Caco-2 (cell line): Measurements from ENCODE around the gene C22orf15. TPM values are rescaled to one million over a fixed set of nuclear protein-coding genes. Genes with fewer than 3 reads are reported as not detected.

Experiments
- BruUV-seq: library from RNA; stranded (reverse); fragments of 400-500 nt; replicated peaks from 2 replicates; lab custom pipeline; 2021; lab: Mats Ljungman, UMichigan
- CTCF ChIA-PET: fragments of 300-600 bp; sonication (Branson Sonifier 250); formaldehyde crosslinking; loops from one replicate; lab custom pipeline; 2022; ENCODE audit warnings: antibody characterized with exemption; lab: Charles Lee
- POLR2A ChIA-PET: fragments of 300-600 bp; sonication (Branson Sonifier 250); formaldehyde crosslinking; loops from one replicate; lab custom pipeline; 2022; ENCODE audit warnings: antibody characterized with exemption; lab: Charles Lee
- DNase-seq, 2 experiments: peaks; one replicate each; pipeline versions ENCODE4 v3.0.0 to v3.0.0-alpha.2; 2020 to 2022
- H3K27me3 ChIP-seq: replicated peaks from 2 replicates; pipeline ENCODE4 v1.6.0; 2011; ENCODE audit warnings: low read length; ENCODE audit not compliant: control insufficient read depth, insufficient read depth
- H3K36me3 ChIP-seq: 2 replicates; pipeline ENCODE4 v1.5.1; 2011; ENCODE audit warnings: low read length; ENCODE audit not compliant: control insufficient read depth, insufficient read depth
- H3K4me1 ChIP-seq: fragments of 250-450 bp; sonication (Bioruptor Pico); 2 replicates; pipeline ENCODE4 v1.5.1; 2020; ENCODE audit warnings: mild to moderate bottlenecking
- H3K4me3 ChIP-seq: 2 replicates; pipeline ENCODE4 v1.5.1; 2011; ENCODE audit warnings: low read depth, mild to moderate bottlenecking, control low read depth, low read length
- H3K9me3 ChIP-seq: fragments of 250-450 bp; sonication (Bioruptor Pico); 2 replicates; pipeline ENCODE4 v1.5.1; 2020; ENCODE audit warnings: mild to moderate bottlenecking, moderate library complexity
- H3K27ac Mint-ChIP-seq: one replicate; pipeline ENCODE4 v1.8.0; 2022; ENCODE audit warnings: mixed read lengths; ENCODE audit not compliant: unreplicated experiment
- H3K27me3 Mint-ChIP-seq: one replicate; pipeline ENCODE4 v1.8.0; 2022; ENCODE audit warnings: mixed read lengths; ENCODE audit not compliant: insufficient read depth, unreplicated experiment
- H3K36me3 Mint-ChIP-seq: one replicate; pipeline ENCODE4 v1.8.0; 2022; ENCODE audit warnings: mild to moderate bottlenecking, mixed read lengths; ENCODE audit not compliant: insufficient read depth, unreplicated experiment
- H3K4me1 Mint-ChIP-seq: one replicate; pipeline ENCODE4 v1.8.0; 2022; ENCODE audit warnings: low read depth, mixed read lengths; ENCODE audit not compliant: unreplicated experiment
- H3K4me3 Mint-ChIP-seq: one replicate; pipeline ENCODE4 v1.8.0; 2022; ENCODE audit warnings: mild to moderate bottlenecking, moderate library complexity, mixed read lengths; ENCODE audit not compliant: unreplicated experiment
- H3K9me3 Mint-ChIP-seq: one replicate; pipeline ENCODE4 v1.8.0; 2022; ENCODE audit warnings: mixed read lengths; ENCODE audit not compliant: unreplicated experiment
- intact Hi-C: fragments of 100-400 bp; cut with micrococcal nuclease; formaldehyde crosslinking; loops from one replicate; pipeline ENCODE4 v1.10.0; 2022; ENCODE audit not compliant: unreplicated experiment
- total RNA-seq: library from RNA; stranded (reverse); gene quantifications from 2 replicates; pipeline ENCODE4 v1.2.3, GENCODE V29; 2022
- TF ChIP-seq, protein P1 (sequence below), 2 experiments: fragments of 200-600 bp in 1 of 2; IDR thresholded peaks; 1 replicate in 1 of 2; 2 replicates in 1 of 2; pipeline versions ENCODE4 v1.5.1 to v1.8.0; 2011 to 2022; ENCODE audit warnings: antibody characterized with exemption in 1 of 2, control low read depth in 1 of 2, inconsistent platforms in 1 of 2, low read depth in 1 of 2, low read length in 1 of 2, mild to moderate bottlenecking in 1 of 2, moderate library complexity in 1 of 2; ENCODE audit not compliant: insufficient read depth in 1 of 2, severe bottlenecking in 1 of 2, unreplicated experiment in 1 of 2

Gene C22orf15
- total RNA-seq, 1 experiment from 2014 or later, result not detected

- H3K4me3 ChIP-seq, result no peak overlapping the region
- no TSS peak for BruUV-seq
- peaks cover 23% of the 10 kb centered on the region for H3K4me1 ChIP-seq
- intact Hi-C loops, result no loop called here
- no peak overlapping the region for H3K27ac Mint-ChIP-seq
- H3K4me1 Mint-ChIP-seq, result peaks cover 8% of the 10 kb centered on the region
- H3K27me3 Mint-ChIP-seq, result no peaks in the 10 kb centered on the region
- ChIA-PET CTCF (no interaction called here), POLR2A (no interaction called here)
- DNase-seq, result no peak
- H3K9me3 ChIP-seq, result no peaks in the 10 kb centered on the region
- peaks cover 5% of the 10 kb centered on the region for H3K36me3 Mint-ChIP-seq
- no peaks in the 10 kb centered on the region for H3K9me3 Mint-ChIP-seq
- no peak overlapping the region for H3K4me3 Mint-ChIP-seq
- H3K36me3 ChIP-seq, result no peaks in the 10 kb centered on the region
- TF ChIP-seq, protein P1, sequence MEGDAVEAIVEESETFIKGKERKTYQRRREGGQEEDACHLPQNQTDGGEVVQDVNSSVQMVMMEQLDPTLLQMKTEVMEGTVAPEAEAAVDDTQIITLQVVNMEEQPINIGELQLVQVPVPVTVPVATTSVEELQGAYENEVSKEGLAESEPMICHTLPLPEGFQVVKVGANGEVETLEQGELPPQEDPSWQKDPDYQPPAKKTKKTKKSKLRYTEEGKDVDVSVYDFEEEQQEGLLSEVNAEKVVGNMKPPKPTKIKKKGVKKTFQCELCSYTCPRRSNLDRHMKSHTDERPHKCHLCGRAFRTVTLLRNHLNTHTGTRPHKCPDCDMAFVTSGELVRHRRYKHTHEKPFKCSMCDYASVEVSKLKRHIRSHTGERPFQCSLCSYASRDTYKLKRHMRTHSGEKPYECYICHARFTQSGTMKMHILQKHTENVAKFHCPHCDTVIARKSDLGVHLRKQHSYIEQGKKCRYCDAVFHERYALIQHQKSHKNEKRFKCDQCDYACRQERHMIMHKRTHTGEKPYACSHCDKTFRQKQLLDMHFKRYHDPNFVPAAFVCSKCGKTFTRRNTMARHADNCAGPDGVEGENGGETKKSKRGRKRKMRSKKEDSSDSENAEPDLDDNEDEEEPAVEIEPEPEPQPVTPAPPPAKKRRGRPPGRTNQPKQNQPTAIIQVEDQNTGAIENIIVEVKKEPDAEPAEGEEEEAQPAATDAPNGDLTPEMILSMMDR (IDR thresholded peaks at IDR 0.05; ENCODE audit: insufficient read depth in 1 of 2, low read depth in 1 of 2, low read length in 1 of 2, severe bottlenecking in 1 of 2, unreplicated experiment in 1 of 2), result no peak
- H3K27me3 ChIP-seq, result no peaks in the 10 kb centered on the region
These were observed 19.9 kb downstream of the C22orf15 start for GRCh38 chr22:23782703-23783102.

- no peak overlapping the region for H3K4me3 ChIP-seq
- H3K27me3 Mint-ChIP-seq, result no peaks in the 10 kb centered on the region
- H3K27ac Mint-ChIP-seq, result no peak overlapping the region
- H3K4me1 ChIP-seq, result peaks cover 23% of the 10 kb centered on the region
- TF ChIP-seq, protein P1 (IDR thresholded peaks at IDR 0.05; ENCODE audit: insufficient read depth in 1 of 2, low read depth in 1 of 2, low read length in 1 of 2, severe bottlenecking in 1 of 2, unreplicated experiment in 1 of 2), result no peak
- no TSS peak for BruUV-seq
- no peaks in the 10 kb centered on the region for H3K27me3 ChIP-seq
- no peak for DNase-seq
- CTCF ChIA-PET, result no interaction called here
- H3K9me3 Mint-ChIP-seq, result no peaks in the 10 kb centered on the region
- no peaks in the 10 kb centered on the region for H3K9me3 ChIP-seq
- peaks cover 8% of the 10 kb centered on the region for H3K4me1 Mint-ChIP-seq
- POLR2A ChIA-PET, result no interaction called here
- no peak overlapping the region for H3K4me3 Mint-ChIP-seq
- peaks cover 5% of the 10 kb centered on the region for H3K36me3 Mint-ChIP-seq
- no peaks in the 10 kb centered on the region for H3K36me3 ChIP-seq
- intact Hi-C loops, result no loop called here
These were observed 20.7 kb downstream of the C22orf15 start for GRCh38 chr22:23783265-23784150.

GRCh38 chr22:23784215-23784732, 21.5 kb downstream of the C22orf15 start:
- peaks cover 5% of the 10 kb centered on the region for H3K36me3 Mint-ChIP-seq
- H3K36me3 ChIP-seq, result no peaks in the 10 kb centered on the region
- H3K4me1 ChIP-seq, result peaks cover 23% of the 10 kb centered on the region
- H3K27me3 Mint-ChIP-seq, result no peaks in the 10 kb centered on the region
- ChIA-PET POLR2A (no interaction called here), CTCF (no interaction called here)
- no peak overlapping the region for H3K4me3 ChIP-seq
- BruUV-seq, result no TSS peak
- H3K4me1 Mint-ChIP-seq, result peaks cover 8% of the 10 kb centered on the region
- no peak overlapping the region for H3K27ac Mint-ChIP-seq
- no peak overlapping the region for H3K4me3 Mint-ChIP-seq
- no peak for DNase-seq
- intact Hi-C loops, result no loop called here
- TF ChIP-seq, protein P1 (IDR thresholded peaks at IDR 0.05; ENCODE audit: insufficient read depth in 1 of 2, low read depth in 1 of 2, low read length in 1 of 2, severe bottlenecking in 1 of 2, unreplicated experiment in 1 of 2), result no peak
- H3K9me3 ChIP-seq, result no peaks in the 10 kb centered on the region
- no peaks in the 10 kb centered on the region for H3K27me3 ChIP-seq
- no peaks in the 10 kb centered on the region for H3K9me3 Mint-ChIP-seq
